ENCODE data around the gene ZNF133. TPM values are rescaled to one million over a fixed set of nuclear protein-coding genes. Genes with fewer than 3 reads are reported as not detected.
"Not testable (repeated sequence)": the region's sequence is repeated elsewhere in the genome, so short reads cannot be mapped to it uniquely, and the experiment has no call there.

The ZNF133 gene
- 10 to 100 TPM; 27.7 to 35.8 (median 35.1) TPM for polyA plus RNA-seq (ENCODE audit: insufficient read length in 3 of 3)
- long read RNA-seq, donor 1 = 0 reads
- long read RNA-seq, donor 2, partial matches to known transcripts = 0 of 1 reads
- long read RNA-seq, donor 2, other reads (novel, unspliced or antisense) = 0 of 1 reads
- long read RNA-seq, donor 3, partial matches to known transcripts = 0 of 2 reads
- long read RNA-seq, donor 3, other reads (novel, unspliced or antisense) = 0 of 2 reads
- long read RNA-seq, donor 4 = 0 reads
- long read RNA-seq, donor 5 = 0 reads
- long read RNA-seq, donor 6 = 0 reads
- long read RNA-seq, donor 7, partial matches to known transcripts = 0 of 1 reads
- long read RNA-seq, donor 7, other reads (novel, unspliced or antisense) = 0 of 1 reads
- long read RNA-seq, donor 8 = 0 reads
- long read RNA-seq, donor 9, partial matches to known transcripts = 0 of 2 reads
- long read RNA-seq, donor 9, other reads (novel, unspliced or antisense) = 0 of 2 reads
- long read RNA-seq, donor 10, partial matches to known transcripts = 0 of 5 reads
- long read RNA-seq, donor 10, other reads (novel, unspliced or antisense) = 0 of 5 reads
- long read RNA-seq, donor 11, partial matches to known transcripts = 0 of 1 reads
- long read RNA-seq, donor 11, other reads (novel, unspliced or antisense) = 0 of 1 reads
- long read RNA-seq, donor 12, partial matches to known transcripts = 0 of 3 reads
- long read RNA-seq, donor 12, other reads (novel, unspliced or antisense) = 0 of 3 reads
- long read RNA-seq, donor 13 = 0 reads
- long read RNA-seq, donor 14, partial matches to known transcripts = 8 of 8 reads
- long read RNA-seq, donor 14, other reads (novel, unspliced or antisense) = 0 of 8 reads
- long read RNA-seq, donor 15, partial matches to known transcripts = 11 of 12 reads
- long read RNA-seq, donor 15, other reads (novel, unspliced or antisense) = 0 of 12 reads
- long read RNA-seq, donor 16 = 0 reads

DNA sequence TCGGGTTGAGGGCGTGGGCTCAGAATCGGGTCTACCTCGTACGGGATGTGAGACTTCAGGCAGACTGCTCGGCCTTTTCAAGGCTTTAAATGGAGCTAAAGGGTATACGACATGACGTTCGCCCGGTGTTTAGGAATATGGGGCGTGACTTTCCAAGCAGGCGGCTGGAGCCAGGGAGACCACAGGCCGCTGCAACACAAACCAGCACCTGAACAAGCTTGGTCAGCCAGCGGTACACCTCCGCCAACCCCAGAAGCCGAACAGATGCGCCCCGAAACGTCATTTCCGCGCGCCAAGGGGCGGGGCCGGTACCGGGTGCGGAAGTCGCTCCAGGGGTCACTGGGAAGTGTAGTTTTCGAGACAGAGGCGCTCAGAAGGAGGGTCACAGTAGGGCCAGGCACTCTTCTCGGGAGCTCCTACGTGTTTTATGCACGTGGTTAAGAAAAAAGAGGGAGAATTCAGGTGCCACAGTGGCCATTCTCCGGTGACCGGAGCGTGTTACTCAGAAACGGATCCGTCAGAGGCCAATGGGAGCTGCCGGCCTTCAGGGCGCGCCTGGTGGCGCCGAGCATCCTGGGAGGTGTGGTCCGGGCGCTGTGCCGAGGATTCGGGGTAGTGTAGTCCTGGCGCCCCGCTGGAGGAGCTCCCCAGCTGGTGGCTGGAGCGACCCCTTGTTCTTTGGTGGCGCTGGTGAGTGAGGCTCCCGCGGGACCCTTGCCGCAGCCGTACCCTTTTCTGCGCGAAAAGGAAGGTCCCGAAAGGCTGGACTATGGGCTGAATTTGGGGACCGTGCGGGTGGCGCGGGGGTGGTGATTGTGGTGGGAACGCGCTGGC lies at the start of gene ZNF133:
TSS of gene ZNF133 (plus strand) at position 613 of the 834 bp plus-strand sequence. CDS start 17,160 bp downstream, outside the sequence.
- peak; percentile 96 for DNase-seq

GRCh38 chr20:18240997-18241396 lies 47.3 kb upstream of the ZNF133 start:
- DNase-seq = no peak

DNA sequence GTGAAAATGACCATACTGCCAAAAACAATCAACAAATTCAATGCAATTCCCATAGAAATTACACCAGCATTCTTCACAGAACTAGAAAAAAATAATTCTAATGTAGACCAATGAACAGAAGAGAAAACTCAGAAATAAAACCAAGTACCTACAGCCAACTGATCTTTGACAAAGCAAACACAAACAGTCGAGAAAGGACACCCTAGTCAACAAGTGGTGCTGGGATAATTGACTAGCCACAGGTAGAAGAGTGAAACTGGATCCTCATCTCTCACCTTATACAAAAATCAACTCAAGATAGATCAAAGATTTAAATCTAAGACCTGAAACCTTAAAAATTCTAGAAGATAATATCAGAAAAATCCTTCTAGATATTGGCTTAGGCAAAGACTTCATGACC lies 44.5 kb upstream of the ZNF133 start:
- DNase-seq = no peak

- not testable (repeated sequence) for DNase-seq
Measured at GRCh38 chr20:18248545-18248944, 39.8 kb upstream of the ZNF133 start.

GRCh38 chr20:18250217-18250616 lies 38.1 kb upstream of the ZNF133 start:
- DNase-seq = no peak

DNA sequence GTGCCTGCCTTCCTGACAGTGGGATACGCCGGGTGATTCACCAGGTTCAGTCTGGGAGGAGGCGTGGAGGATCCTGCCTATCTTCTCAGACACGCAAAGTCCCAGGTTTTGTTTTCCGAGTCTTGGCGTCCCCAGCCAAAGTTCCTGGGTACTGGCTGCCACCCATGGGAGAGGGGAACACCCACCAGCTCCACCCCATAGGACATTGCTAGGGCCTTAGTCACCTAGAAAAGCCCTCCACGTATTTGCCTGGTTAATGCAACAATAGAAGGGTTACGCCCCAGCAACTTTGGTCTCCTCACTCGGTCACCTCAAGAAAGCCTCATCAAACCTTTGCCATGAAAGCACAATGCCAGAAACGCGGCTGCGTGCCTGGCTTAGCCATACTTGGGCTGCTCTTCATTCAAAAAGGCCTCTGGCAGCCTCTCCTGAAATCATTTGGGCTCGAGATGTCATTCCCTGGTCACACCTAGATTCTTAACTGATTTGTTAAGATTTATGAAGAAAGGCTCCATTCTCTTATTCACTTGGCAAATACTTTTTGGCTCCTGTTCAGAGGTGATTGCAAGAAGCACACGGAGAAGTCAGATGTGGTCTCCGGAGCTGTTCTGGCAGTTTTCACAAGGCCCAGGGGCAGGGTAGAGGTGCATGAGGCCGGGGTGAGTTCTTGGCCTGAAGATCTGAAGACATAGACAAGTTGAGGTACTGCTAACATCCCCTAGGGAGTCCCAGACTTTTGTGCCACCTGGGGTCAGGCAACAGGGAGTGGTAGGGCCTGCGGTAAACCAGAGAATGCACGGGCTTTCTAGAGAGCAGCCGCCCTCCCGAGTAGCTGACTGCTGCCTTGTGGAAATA lies 35.5 kb upstream of the ZNF133 start:
- no peak for DNase-seq

DNA sequence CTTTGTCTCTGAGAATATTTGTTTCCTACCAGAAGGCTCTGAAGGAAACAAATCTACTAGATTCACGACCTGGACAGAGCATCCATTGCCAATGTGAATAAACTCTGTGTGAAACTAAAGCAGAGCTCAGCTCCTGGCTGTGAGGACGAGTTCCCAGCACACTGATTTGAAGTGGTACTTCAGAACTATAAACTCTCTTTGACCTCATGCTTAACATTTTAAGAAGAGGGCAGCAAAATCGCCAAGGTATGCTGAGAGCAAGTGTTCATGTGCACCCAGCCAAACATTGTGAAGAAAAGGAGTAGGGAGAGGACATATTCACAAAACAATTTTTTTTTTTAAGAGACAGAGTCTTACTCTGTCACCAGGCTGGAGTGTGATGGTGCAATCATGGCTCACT lies 33.7 kb upstream of the ZNF133 start:
- no peak for DNase-seq

DNA sequence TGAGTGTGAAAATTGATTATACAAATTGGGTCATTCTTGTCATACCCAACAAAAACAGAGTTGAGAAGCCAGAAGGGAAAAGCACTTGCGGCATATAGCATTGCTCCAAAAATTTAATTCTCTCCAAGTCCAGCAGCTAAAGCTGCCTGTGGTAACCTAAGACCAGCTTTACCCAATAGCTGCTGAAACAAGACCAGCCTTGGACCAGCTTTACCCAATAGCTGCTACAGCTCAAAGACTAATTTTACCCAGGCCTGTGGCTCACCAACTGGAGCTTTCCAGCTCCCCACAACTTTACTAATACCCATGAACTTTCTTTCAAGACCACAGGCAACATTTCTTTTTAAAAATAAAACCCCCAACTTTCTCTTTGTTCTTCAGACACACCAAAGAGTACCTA lies 32.8 kb upstream of the ZNF133 start:
- DNase-seq = no peak

GRCh38 chr20:18256440-18257090 lies 31.8 kb upstream of the ZNF133 start:
- DNase-seq = no peak

- no peak for DNase-seq
Measured at GRCh38 chr20:18258126-18258860, 30.0 kb upstream of the ZNF133 start.

DNA sequence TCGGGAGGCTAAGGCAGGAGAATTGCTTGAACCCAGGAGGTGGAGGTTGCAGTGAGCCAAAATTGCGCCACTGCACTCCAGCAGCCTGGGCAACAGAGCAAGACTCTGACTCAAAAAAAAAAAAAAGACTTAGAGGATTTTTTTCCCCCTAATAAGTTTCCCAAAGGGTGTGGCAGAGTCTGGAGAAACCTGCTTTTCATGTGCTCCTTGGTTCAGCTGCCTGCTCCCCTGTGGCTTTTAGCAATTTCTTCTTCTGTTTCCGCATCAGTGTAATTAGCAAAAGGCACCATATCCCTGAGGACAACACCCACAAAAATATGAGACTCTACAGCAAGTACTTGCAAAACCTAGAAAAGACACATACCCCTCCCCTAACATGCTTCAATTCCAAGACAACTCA lies 28.6 kb upstream of the ZNF133 start:
- no peak for DNase-seq

DNA sequence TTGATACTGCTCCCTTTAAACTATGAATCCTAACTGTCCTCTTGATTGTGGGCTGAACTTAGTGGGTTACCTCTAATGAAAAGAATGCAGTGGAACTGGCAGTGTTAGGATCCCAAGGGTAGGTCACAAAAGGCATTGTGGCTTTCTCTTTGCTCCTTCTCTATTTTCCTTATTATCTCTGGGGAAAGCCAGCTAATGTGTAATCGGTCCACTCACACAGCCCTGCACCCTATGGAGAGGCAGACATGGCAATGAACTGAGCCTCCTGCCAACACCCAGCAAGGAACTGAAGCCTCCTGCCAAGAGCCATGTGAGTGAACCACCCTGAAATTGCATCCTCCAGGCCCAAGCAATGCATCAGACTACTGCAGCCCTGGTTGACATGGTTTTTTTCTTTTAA lies 24.6 kb upstream of the ZNF133 start:
- no peak for DNase-seq

DNA sequence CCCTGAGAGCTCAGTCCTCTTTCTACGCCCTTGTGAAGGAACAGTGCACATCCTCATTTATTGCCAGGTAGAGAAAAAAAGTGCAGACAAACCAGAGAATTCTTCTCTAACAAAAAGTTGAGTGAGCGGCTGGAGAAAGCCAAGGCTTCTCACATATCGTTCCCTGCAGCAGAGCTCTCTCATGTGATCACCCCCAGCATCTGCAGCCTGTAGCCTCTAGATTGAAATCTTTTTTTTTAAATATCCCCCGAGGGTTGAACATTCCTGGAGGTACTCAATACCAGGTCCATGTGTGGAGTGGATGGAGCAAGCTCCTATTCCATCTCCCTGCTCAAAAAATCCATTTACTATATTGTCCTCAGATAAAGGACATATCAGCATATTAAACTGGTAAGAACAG lies 22.9 kb upstream of the ZNF133 start:
- DNase-seq = no peak

GRCh38 chr20:18266282-18266681 lies 22.0 kb upstream of the ZNF133 start:
- no peak for DNase-seq

- DNase-seq = no peak
Measured at GRCh38 chr20:18267815-18268214, 20.5 kb upstream of the ZNF133 start.

GRCh38 chr20:18271160-18271559 lies 17.2 kb upstream of the ZNF133 start:
- no peak for DNase-seq

GRCh38 chr20:18272451-18272850 lies 15.9 kb upstream of the ZNF133 start:
- DNase-seq = no peak

DNA sequence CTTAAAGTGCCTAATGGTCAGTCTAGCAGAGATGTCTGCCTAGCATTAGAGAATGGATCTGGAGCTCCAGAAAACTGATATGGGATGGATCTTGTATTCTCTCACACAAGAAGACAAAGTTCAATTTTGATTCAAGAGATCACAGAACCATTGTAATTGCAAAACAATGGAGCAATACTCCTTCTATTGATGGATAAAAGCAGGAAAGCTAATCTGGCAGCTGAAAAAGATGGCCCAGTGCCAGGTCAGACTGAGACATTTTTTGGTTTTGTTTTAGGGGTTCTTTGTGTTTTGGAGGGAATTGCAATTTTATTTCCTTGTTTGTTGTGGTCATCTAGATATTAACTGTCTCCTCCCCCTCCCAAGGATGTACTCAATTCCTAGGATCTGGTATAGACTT lies 14.6 kb upstream of the ZNF133 start:
- DNase-seq = no peak

DNA sequence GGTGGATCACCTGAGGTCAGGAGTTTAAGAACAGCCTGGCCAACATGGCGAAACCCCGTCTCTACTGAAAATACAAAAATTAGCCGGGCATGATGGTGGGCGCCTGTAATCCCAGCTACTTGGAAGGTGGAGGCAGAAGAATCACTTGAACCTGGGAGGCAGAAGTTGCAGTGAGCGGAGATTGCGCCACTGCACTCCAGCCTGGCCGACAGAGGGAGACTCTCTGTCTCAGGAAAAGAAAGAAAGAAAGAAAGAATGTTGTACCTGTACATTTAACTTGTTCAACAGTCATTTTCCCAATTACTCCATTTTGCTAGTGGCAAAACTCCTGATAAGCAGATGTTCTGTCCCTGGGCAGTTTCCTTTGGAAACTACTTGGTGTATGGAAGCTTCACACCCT lies 12.4 kb upstream of the ZNF133 start:
- DNase-seq = not testable (repeated sequence)

DNA sequence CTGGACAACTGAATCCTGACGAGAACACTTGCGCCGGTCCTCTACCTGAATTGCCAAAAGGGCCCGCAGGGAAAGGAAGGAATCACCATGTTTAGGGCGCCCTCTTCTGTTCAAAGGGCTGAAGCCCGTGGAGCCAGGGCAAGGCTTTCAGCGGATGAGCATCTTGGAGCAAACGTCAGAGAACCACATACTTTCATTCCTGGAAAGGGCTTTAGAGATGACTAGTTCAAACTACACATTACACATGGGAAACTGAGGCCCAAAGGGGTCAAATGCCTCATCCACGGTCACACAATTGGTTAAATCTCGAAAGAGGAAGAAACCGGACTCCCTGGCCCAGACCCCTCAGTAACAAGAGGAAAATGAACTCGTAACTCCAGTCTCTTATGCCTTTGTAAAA lies 11.5 kb upstream of the ZNF133 start:
- peak; percentile 62 for DNase-seq
